ENCODE measurements around the gene BLTP2. TPM values are rescaled to one million over a fixed set of nuclear protein-coding genes. Genes with fewer than 3 reads are reported as not detected.
"Not testable (repeated sequence)": the region's sequence is repeated elsewhere in the genome, so short reads cannot be mapped to it uniquely, and the experiment has no call there.

The BLTP2 gene
- total RNA-seq, 1 experiment from 2014 or later, result 146 TPM

DNA sequence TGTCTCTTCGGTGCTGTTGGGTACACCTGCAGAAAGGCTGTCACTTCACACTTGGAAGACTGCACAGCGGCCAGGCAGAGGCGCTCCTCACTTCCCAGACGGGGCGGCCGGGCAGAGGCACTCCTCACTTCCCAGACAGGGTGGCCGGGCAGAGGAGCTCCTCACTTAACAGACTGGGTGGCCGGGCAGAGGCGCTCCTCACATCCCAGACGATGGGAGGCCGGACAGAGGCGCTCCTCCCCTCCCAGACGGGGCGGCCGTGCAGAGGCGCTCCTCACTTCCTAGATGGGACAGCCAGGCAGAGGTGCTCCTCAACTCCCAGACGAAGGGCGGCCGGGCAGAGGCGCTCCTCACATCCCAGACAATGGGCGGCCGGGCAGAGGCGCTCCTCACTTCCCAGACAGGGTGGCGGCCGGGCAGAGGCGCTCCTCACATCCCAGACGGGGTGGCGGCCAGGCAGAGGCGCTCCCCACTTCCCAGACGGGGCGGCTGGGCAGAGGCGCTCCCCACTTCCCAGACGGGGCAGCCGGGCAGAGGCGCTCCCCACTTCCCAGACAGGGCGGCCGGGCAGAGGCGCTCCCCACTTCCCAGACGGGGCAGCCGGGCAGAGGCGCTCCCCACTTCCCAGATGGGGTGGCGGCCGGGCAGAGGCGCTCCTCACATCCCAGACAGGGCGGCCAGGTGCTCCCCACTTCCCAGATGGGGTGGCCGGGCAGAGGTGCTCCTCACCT is 14.0 kb upstream of the BLTP2 start:
- DNase-seq (ENCODE audit: low read depth, low spot score); in situ Hi-C loops (cut with HindIII; ENCODE audit: low pct_unique_long_range_greater_than_20kb, low sequenced_read_pairs): not testable (repeated sequence)

DNA sequence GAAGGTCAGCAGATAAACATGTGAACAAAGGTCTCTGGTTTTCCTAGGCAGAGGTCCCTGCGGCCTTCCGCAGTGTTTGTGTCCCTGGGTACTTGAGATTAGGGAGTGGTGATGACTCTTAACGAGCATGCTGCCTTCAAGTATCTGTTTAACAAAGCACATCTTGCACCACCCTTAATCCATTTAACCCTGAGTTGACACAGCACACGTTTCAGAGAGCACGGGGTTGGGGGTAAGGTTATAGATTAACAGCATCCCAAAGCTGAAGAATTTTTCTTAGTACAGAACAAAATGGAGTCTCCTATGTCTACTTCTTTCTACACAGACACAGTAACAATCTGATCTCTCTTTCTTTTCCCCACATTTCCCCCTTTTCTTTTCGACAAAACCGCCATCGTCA is 13.4 kb upstream of the BLTP2 start:
- DNase-seq (ENCODE audit: low read depth, low spot score); in situ Hi-C loops (cut with HindIII; ENCODE audit: low pct_unique_long_range_greater_than_20kb, low sequenced_read_pairs): not testable (repeated sequence)

DNA sequence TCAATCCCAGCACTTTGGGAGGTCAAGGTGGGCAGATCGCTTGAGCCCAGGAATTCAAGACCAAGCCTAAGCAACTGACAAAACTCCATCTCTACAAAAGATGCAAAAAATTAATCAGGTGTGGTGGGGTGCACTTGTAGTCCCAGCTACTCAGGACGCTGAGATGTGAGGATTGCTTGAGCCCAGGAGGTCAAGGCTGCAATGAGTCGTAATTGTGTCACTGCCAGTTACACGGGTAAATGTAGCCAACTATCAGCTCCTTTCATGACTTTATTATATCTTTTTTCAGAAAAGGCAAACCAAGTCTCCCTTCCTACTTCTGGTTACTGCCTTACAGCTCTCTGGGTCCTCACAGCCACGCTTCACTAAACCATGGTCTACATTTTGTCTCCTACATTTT is 12.8 kb upstream of the BLTP2 start:
- DNase-seq (ENCODE audit: low read depth, low spot score), result no peak
- in situ Hi-C loops (cut with HindIII; ENCODE audit: low pct_unique_long_range_greater_than_20kb, low sequenced_read_pairs), result no loop called here

DNA sequence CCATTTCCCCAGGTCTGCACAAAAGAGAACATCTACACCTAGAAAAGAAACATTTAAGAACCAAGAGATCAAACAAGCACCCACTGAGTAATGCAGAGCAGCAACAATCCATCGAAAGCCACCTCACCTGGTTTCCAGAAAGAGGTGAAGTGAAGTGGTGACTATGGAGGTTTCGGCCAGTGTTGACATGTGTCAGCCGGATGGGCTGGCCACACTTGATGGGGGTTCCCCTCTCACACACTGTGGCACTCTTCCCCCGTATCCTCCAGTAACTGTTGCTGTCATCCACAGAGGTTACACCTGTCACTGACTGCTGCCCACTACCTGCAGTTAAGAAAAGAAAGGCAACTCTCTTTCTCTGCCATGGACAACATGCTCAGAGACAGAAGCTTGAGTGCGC is 10.2 kb upstream of the BLTP2 start:
- in situ Hi-C loops (cut with HindIII; ENCODE audit: low pct_unique_long_range_greater_than_20kb, low sequenced_read_pairs), result no loop called here
- DNase-seq (ENCODE audit: low read depth, low spot score), result no peak

DNA sequence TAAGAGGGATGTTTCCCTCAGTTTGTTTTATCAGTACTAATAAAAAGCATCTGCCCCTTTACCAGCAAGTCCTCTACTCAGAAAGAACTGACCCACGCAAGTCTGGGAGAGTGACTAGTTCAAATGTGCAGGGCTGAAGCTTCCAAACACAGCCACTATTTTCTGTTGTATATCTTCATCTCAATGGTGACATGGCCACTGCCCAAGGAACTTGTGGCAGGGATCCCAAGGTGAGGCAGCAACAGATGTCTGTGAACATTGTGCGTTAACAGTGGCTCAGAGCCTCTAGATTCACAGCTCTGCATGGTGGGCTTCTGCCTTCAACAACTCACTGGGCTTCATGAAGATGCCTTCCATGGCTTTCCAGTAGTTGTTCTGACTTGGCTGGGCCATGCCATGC is 3.7 kb upstream of the BLTP2 start:
- in situ Hi-C loops (cut with HindIII; ENCODE audit: low pct_unique_long_range_greater_than_20kb, low sequenced_read_pairs), result no loop called here

DNA sequence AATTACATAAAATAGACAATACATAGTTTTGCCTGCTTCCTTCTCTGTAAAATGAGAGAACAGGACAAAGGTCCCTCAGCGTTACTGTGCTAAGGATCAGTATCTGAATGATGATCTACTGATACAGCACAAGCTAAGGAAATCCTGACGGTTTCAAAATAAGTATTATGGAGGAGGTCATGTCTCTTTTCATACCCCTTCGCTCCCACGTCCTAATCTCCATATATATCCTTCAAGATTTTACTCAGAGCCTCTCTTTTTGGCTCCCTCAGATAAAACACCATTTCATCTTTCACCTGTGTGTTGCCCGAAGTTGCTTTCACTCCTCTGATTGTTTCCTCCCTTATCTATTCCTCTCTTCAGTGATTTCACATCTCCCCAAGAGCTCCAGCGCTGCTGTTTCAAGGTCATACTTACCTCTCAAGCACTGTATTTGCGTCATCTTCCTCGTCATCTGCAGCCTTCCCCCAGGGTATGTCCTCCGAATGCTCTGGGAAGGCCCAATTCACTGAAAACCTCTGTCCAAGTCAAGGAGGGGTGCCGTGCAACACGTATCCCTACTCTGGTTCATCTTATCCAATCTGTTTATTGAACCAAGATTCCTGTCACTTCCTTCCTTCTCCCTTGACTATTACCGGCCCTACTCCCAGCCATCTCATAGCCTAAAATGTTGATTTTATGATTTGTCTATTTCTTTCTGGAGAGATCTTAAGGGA is 1.2 kb upstream of the BLTP2 start:
- in situ Hi-C loops (cut with HindIII; ENCODE audit: low pct_unique_long_range_greater_than_20kb, low sequenced_read_pairs), result no loop called here
- peak; percentile 86 for DNase-seq (ENCODE audit: low read depth, low spot score)

More for the DNA sequence above, 3.7 kb upstream of the BLTP2 start:
- no peak for DNase-seq (ENCODE audit: low read depth, low spot score)

DNA sequence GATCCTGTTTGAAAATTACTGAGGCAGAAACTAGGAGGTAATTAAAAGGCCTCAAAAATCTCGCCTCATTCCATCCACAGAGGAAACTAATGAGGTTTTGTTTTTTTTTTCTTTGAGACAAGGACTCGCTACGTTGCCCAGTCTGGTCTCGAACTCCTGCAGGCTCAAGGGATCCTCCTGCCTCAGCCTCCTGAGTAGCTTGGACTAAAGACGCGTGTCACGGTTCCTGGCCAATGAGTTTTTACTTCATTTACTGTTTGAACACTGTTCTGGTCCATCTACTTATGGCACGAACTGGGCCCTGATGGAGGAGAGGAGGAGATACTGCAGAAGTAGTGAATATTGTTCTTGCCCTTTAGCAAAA is 600 bp upstream of the BLTP2 start:
- in situ Hi-C loops (cut with HindIII; ENCODE audit: low pct_unique_long_range_greater_than_20kb, low sequenced_read_pairs), result no loop called here
- no peak for DNase-seq (ENCODE audit: low read depth, low spot score)

DNA sequence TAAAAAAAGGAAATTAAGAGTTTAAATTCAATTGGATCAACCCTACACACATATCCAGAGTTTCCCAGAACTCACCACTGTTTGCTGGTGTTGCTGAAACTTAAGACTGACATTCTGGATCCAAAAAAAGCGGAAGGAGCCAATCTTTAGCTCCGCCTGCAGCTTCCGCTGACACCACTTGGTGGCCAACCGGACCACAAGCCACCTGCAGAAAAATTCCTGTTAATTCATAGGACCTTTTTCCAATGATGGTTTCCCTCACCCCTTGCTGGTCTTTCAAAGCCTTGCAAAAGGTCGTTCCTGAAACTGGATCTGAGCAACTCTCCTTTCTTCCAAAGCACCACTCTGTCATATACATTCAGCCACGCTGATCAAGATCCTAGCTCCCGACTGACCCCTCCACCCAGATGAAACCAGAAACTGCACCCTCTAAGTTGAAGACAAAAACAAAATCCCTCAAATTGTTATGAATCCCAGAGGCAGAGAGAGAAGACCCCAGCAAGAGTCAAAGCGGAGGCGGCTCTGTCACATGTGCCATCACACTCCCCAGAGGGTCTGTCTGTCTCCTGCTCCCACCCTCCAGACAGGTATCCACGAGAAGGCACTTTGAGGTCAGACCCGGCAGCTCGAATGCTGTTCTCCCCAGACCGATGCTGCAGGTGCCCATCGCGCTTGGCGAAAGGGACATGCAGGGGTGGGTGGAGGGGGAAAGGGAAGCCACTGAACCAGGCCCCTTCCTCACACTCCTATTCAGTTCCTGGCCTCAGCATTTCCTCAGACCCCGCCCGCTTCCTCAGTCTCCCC is 773 bp downstream of the BLTP2 start:
- in situ Hi-C loops (cut with HindIII; ENCODE audit: low pct_unique_long_range_greater_than_20kb, low sequenced_read_pairs), result no loop called here
- peak; percentile 61 for DNase-seq (ENCODE audit: low read depth, low spot score)

DNA sequence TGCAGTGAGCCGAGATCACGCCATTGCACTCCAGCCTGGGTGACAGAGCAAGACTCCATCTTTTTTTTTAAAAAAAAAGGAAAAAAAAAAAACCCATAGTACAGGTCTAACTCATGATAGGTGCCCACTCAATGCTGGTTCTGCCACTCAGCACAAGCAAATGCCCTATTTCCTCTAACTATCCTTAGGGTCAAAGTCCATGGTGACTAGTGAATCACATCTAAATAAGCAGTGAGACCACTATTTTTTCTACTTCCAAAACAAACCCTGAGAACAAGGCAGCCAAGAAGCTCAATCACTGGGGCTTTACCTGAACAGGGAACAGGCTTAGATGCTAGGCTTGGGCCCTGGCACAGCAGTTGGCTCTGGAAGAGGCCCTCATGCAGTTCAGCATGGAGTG is 3.4 kb downstream of the BLTP2 start:
- in situ Hi-C loops (cut with HindIII; ENCODE audit: low pct_unique_long_range_greater_than_20kb, low sequenced_read_pairs), result no loop called here
- no peak for DNase-seq (ENCODE audit: low read depth, low spot score)

DNA sequence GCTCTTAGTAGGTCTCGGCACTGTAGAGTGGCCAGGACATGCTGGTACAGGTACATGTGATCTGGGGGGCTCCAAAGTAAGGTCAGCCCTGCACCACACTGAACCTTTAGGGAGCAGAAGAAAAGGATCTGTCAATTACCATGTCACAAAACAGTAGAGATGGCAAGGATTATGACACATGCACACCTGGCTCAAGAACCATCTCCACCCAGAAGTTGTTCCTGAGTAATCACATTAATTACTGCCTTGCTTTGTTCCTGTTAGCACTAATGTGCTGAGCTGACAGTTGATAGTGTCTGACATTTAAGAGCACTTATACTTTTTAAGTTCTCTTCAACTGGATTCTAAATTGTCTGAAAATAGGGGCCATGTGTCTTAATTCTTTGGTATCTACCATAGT is 9.5 kb downstream of the BLTP2 start:
- no peak for DNase-seq (ENCODE audit: low read depth, low spot score)
- in situ Hi-C loops (cut with HindIII; ENCODE audit: low pct_unique_long_range_greater_than_20kb, low sequenced_read_pairs), result no loop called here

DNA sequence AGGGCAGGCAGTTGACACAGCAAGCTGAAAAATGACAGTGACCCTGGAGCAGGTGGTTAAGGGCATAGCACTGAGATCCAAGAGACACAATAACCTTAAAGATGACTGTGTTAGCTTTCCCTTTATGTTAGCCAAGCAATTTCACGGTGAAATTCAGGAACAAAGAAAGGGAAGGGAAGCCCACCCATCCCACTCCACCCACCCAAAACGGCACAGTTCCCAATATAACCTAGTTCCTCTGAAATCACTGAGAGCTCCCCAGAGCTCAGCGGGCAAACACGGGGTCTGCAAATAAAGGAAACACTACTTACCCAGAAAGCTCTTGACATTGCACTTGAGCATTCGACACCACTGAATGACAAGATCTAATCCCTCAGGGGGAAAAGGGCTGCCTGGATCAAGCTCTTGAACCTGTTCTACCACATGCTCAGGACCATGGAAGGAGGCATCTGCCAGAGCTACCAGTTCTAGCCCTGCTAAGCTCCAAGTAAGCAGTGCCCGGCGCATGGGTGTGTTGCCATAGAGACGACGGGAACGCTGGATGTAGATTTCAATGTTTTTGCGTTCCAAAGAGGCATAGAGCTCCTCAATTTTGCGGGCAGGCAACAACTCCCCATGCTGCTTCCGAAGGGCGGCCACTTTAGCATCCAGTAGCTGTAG is 10.6 kb downstream of the BLTP2 start:
- no peak for DNase-seq (ENCODE audit: low read depth, low spot score)
- in situ Hi-C loops (cut with HindIII; ENCODE audit: low pct_unique_long_range_greater_than_20kb, low sequenced_read_pairs), result no loop called here

DNA sequence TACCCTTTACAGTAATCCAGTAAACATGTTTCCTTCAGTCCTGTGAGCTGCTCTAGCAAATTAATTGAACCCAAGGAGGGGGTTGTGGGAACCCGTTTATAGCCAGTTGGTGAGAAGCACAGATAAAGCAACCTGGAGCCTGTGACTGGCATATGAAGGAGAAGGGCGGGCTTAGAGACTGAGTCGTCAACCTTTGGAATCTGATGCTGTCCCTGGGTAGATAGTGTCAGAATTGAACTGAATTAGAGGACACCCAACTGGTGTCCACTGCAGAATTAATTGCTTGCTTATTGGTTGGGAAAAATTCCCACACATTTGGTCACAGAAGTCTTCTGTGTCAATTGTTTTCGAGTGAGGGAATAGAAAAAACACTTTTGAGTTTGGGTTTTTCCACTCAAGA is 18.1 kb downstream of the BLTP2 start:
- DNase-seq (ENCODE audit: low read depth, low spot score), result no peak

DNA sequence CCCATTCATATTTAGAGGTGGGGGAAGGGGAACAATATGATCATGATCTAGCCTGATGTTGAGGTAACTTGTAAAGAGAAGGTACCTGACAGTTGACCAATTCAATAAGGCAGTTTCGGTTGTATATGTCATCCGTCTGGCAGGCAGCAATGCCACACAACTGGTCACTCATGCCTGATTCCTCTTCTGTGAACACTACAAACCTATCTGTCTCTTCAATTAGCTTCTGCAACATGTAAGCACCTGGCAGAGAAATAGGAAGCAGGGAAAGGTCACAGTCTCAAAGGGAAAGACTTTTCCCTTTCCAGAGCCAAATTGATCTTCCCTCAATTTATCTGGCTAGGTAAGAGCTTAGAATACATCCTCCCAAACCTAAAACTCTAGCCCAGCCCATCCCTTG is 20.8 kb downstream of the BLTP2 start:
- in situ Hi-C loops (cut with HindIII; ENCODE audit: low pct_unique_long_range_greater_than_20kb, low sequenced_read_pairs), result no loop called here
- no peak for DNase-seq (ENCODE audit: low read depth, low spot score)

More for the DNA sequence above, 18.1 kb downstream of the BLTP2 start:
- in situ Hi-C loops (cut with HindIII; ENCODE audit: low pct_unique_long_range_greater_than_20kb, low sequenced_read_pairs), result no loop called here

DNA sequence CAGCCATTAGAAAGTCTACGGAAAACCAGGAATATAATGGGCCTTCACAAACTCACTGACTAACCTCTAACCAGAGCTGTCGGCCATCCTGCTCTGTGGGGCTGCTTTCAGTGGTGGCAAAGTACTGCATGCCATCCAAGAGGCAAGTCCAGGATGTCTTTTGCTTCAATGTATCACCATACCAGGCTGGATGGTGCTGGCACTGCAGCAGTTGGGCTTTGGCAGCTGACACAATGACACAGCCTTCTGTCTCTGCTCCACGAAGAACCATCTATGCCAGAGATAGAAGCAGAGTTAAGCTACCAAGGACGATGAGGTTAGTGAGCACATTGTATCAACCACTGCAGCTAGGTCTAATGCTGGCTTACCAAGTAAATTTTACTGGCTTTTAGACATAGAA is 21.3 kb downstream of the BLTP2 start:
- DNase-seq (ENCODE audit: low read depth, low spot score), result no peak
- in situ Hi-C loops (cut with HindIII; ENCODE audit: low pct_unique_long_range_greater_than_20kb, low sequenced_read_pairs), result no loop called here

DNA sequence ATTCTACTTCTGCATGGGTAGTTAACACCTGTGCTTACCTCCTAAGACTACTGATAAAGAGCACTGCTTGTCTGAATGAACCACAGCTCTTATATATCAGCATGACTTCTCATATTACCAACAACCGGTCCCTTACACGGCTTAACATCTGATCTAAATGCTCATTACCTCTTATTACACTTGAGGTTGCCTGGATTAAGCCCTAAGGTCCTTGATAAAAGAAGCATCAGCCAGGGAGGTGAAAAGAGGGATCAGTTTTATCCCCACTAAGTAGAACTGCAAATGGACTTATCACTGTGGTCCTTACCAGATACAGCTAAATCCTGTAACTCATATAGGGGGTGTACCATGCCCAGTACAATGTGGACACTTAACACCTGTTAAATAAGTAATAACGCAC is 22.8 kb downstream of the BLTP2 start:
- in situ Hi-C loops (cut with HindIII; ENCODE audit: low pct_unique_long_range_greater_than_20kb, low sequenced_read_pairs), result no loop called here

DNA sequence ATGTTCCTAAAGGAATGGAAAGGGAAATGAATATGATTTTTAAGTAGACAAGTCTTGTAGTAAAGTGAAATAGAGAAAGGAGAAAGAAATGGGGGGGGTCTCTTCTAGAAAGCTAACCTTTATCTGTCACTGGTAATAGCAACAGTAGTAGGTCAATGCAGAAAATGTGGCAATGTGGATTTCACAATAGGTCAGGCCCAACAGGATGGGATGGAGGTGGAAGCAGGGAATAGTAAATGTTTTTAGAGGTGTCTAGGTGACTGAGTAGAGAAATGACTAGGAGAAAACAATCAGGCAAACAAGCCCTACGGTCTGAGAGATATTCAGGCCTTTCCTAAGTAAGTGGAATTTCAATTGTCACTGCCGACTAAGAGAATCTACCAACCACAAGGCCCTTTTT is 24.9 kb downstream of the BLTP2 start:
- DNase-seq (ENCODE audit: low read depth, low spot score), result no peak
- in situ Hi-C loops (cut with HindIII; ENCODE audit: low pct_unique_long_range_greater_than_20kb, low sequenced_read_pairs), result no loop called here

More for the DNA sequence above, 22.8 kb downstream of the BLTP2 start:
- no peak for DNase-seq (ENCODE audit: low read depth, low spot score)

DNA sequence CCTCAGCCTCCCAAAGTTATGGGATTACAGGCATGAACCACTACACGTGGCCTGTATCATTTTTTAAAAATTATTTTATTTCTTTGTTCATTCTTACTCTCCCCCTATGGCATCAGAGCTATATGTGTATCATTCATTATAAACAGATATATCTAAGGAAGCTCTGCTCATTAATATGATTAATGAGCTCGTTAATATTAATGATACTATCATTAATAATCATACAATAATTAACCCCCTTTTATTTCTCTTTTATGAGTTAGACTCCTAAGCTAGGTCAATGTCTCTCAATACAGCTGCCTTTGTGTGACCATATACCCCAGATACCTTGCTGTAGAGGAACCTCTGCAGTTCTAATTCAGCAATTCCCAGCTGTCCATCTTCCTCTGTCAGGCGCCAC is 26.5 kb downstream of the BLTP2 start:
- no peak for DNase-seq (ENCODE audit: low read depth, low spot score)
- in situ Hi-C loops (cut with HindIII; ENCODE audit: low pct_unique_long_range_greater_than_20kb, low sequenced_read_pairs), result no loop called here

DNA sequence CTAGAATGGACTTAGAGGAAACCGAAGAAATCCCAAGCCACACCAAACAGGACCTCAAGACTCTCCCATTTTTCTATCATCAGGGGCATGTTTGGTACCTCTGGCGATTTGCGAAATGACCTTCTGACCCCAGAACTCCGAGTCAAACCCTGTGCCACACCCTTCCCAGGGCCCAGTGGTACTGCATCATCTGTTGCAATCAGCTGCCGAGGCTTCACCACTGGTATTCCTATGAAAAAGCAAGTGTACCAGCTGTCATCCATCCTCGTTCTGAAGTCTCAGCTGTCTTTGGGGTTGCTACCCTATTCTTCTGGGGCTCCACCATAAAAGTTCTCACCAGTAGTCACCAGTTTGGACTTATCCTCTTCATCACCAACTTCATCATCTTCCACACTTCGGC is 28.7 kb downstream of the BLTP2 start:
- in situ Hi-C loops (cut with HindIII; ENCODE audit: low pct_unique_long_range_greater_than_20kb, low sequenced_read_pairs), result no loop called here
- no peak for DNase-seq (ENCODE audit: low read depth, low spot score)

Data from SK-MEL-5 (cell line).